Left lung (tissue), 10 donors: ENCODE data around the gene GCSAML. TPM values are rescaled to one million over a fixed set of nuclear protein-coding genes. Genes with fewer than 3 reads are reported as not detected.

Experiments
- ATAC-seq: fragments of 200-7000 bp; cut with Tn5 transposase; one replicate; pipeline ENCODE4 v1.9.1; 2020; ENCODE audit warnings: moderate library complexity
- DNase-seq, 4 donors: peaks; one replicate each; pipeline ENCODE4 v3.0.0-alpha.2; 2013 to 2020
- H3K27ac ChIP-seq, 2 donors: fragments of 200-600 bp; sonication (generic) in 1 of 2; one replicate each; pipeline versions ENCODE4 v1.5.0 to v1.8.0; 2020 to 2021
- H3K27me3 ChIP-seq, 2 donors: fragments of 200-600 bp; sonication (generic) in 1 of 2; one replicate each; pipeline versions ENCODE4 v1.5.0 to v1.8.0; 2020 to 2021
- H3K36me3 ChIP-seq, 2 donors: fragments of 200-600 bp; sonication (generic) in 1 of 2; one replicate each; pipeline versions ENCODE4 v1.5.0 to v1.8.0; 2020 to 2021
- H3K4me1 ChIP-seq, 2 donors: fragments of 200-600 bp; one replicate each; pipeline ENCODE4 v1.8.0; 2021
- H3K4me3 ChIP-seq, 2 donors: fragments of 200-600 bp; sonication (generic) in 1 of 2; one replicate each; pipeline versions ENCODE4 v1.5.0 to v1.8.0; 2020 to 2021; ENCODE audit warnings: mild to moderate bottlenecking in 1 of 2
- H3K9me3 ChIP-seq, 2 donors: fragments of 200-600 bp; sonication (generic) in 1 of 2; one replicate each; pipeline versions ENCODE4 v1.5.0 to v1.8.0; 2020 to 2021
- intact Hi-C, 2 donors: fragments of 100-400 bp; cut with DNase I; formaldehyde crosslinking; loops; one replicate each; pipeline versions ENCODE4 v1.11.2 to v1.14.2; 2022
- polyA plus RNA-seq, 6 donors: library from polyadenylated mRNA; unstranded; fragments of 120-200 nt; gene quantifications; one replicate each; pipeline ENCODE4 v1.2.1, GENCODE V29; 2013; ENCODE audit not compliant: insufficient read length in 6 of 6
- total RNA-seq, 2 donors: library from RNA; stranded (reverse); fragmentation: NEBNext Ultra II Directional; extraction: Animal tissue kit (Norgen Biotek cat#: 25700); gene quantifications; one replicate each; pipeline ENCODE4 v1.2.1, GENCODE V29; 2021
- TF ChIP-seq, protein P1 (sequence below), 2 donors: fragments of 200-600 bp; sonication (generic) in 1 of 2; IDR thresholded peaks; one replicate each; pipeline versions ENCODE4 v1.5.0 to v1.8.0; 2021; ENCODE audit warnings: antibody characterized with exemption in 2 of 2
- donor health status: DM: no; HTN: yes; CAD: no.
- donor health status: DM: no; HTN: no; CAD: no.

GCSAML gene
- total and polyA plus RNA-seq, 8 donors: 0.17 to 0.84 (median 0.36) TPM

DNA sequence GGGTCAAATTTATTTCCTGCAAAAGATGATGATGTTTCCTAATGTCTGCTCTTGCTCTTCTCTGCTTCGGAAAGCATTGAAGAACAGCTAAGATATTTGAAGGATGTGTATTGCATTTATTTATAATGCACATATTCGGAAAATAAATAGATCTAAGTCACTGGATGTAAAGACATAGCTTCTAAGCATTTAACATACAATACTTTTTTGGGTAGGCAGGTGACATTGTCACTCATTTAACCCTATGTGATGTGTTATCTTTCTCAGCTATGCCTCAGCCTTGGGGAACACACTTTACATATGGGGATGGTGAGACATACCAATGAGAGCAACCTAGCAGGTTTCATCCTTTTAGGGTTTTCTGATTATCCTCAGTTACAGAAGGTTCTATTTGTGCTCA is 39.1 kb downstream of the GCSAML start, which contains the start of gene OR2G2:
Gene OR2G2, plus strand, starts transcription at position 301 of the 400 bp plus-strand sequence. Its CDS starts 0 bp downstream, at position 301.
- no peaks in the 10 kb centered on the region for H3K36me3 ChIP-seq
- TF ChIP-seq, protein P1, sequence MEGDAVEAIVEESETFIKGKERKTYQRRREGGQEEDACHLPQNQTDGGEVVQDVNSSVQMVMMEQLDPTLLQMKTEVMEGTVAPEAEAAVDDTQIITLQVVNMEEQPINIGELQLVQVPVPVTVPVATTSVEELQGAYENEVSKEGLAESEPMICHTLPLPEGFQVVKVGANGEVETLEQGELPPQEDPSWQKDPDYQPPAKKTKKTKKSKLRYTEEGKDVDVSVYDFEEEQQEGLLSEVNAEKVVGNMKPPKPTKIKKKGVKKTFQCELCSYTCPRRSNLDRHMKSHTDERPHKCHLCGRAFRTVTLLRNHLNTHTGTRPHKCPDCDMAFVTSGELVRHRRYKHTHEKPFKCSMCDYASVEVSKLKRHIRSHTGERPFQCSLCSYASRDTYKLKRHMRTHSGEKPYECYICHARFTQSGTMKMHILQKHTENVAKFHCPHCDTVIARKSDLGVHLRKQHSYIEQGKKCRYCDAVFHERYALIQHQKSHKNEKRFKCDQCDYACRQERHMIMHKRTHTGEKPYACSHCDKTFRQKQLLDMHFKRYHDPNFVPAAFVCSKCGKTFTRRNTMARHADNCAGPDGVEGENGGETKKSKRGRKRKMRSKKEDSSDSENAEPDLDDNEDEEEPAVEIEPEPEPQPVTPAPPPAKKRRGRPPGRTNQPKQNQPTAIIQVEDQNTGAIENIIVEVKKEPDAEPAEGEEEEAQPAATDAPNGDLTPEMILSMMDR (IDR thresholded peaks at IDR 0.05): no peak
- H3K9me3 ChIP-seq: peaks cover 0 to 2% of the 10 kb centered on the region in 2 donors
- H3K4me1 ChIP-seq: no peaks in the 10 kb centered on the region
- ATAC-seq (no peak), DNase-seq (no peak)
- no peak within 1 kb of the TSS for H3K27ac ChIP-seq
- H3K27me3 ChIP-seq: no peaks in the 10 kb centered on the region
- intact Hi-C loops: no loop called here
- H3K4me3 ChIP-seq: no peak within 1 kb of the TSS

DNA sequence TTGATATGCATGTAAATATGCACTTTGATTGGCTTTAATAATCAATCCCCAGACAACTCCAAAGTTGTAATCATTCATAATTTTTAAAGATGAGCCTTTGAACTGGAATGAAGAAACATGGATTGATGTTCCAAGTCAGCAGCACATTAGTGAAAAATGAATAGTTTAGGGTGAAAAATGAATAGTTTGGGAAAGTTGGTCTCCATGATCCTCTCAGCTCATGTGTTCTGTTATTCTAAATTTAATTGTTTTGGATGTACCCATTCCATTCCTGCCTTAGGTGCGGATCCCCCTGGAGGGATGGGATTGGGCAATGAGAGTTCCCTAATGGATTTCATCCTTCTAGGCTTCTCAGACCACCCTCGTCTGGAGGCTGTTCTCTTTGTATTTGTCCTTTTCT is 56.4 kb downstream of the GCSAML start, which contains the start of gene OR2G3:
Gene OR2G3, plus strand, starts transcription at position 301 of the 400 bp plus-strand sequence. Its CDS starts 0 bp downstream, at position 301.
- no peaks in the 10 kb centered on the region for H3K27me3 ChIP-seq
- H3K36me3 ChIP-seq: no peaks in the 10 kb centered on the region
- no peak for DNase-seq
- no peaks in the 10 kb centered on the region for H3K9me3 ChIP-seq
- intact Hi-C loops: no loop called here
- no peak within 1 kb of the TSS for H3K4me3 ChIP-seq
- no peak for ATAC-seq
- TF ChIP-seq, protein P1 (IDR thresholded peaks at IDR 0.05): no peak
- H3K4me1 ChIP-seq: no peaks in the 10 kb centered on the region
- no peak within 1 kb of the TSS for H3K27ac ChIP-seq

DNA sequence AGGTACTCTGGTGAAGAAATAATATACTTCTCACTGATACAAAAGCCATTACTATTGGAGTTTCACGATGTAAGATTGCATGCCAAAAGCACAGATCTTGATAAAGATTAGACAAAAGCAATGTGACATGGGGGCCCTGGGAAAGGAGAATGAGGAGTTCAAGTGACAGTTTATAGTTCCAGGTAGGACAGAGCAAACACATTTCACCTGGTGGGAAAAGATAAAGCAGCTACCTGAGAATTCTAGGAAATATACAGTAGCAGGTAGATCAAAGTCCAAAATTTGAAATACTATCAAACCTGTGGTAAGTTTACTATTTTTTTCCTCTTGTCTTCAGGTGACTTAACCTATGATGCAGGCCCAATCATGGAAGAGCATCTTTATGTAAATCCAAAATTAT is 64.5 kb downstream of the GCSAML start:
- Histone ChIP-seq H3K4me1 (no peaks in the 10 kb centered on the region), H3K36me3 (no peaks in the 10 kb centered on the region), H3K27ac (no peak overlapping the region), H3K27me3 (no peaks in the 10 kb centered on the region), H3K4me3 (no peak overlapping the region), H3K9me3 (peaks cover 0 to 2% of the 10 kb centered on the region in 2 donors)
- TF ChIP-seq, protein P1 (IDR thresholded peaks at IDR 0.05): no peak
- intact Hi-C loops: no loop called here
- no peak for ATAC-seq
- DNase-seq: no peak

DNA sequence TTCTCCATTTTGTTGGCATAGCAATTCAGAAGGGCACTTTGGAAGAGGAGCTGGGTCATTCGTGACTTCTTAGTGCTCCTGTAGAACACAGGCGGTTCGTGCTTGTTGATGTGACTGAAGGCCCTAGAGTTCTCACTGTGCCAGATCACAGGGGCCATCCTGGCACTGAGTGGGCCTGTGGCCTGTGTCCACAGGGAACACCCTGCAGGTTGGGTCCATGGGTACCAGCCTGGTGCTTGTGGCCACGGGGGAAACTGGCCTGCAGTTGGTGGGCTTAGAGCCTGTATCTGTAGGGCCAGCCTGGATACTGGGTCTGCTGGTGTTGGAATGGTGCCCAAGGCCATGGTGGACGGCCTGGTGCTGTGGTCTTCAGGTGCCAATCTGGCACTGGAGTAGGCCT is 65.7 kb downstream of the GCSAML start:
- Histone ChIP-seq H3K27me3 (no peaks in the 10 kb centered on the region), H3K27ac (no peak overlapping the region), H3K36me3 (no peaks in the 10 kb centered on the region), H3K4me3 (no peak overlapping the region), H3K4me1 (no peaks in the 10 kb centered on the region), H3K9me3 (peaks cover 0 to 2% of the 10 kb centered on the region in 2 donors)
- intact Hi-C loops: no loop called here
- DNase-seq (no peak), ATAC-seq (no peak)
- TF ChIP-seq, protein P1 (IDR thresholded peaks at IDR 0.05): no peak

Other genes starting within 250 kb of the GCSAML start
- gene ZNF496, start 217.3 kb upstream of the GCSAML start, total RNA-seq: 10 to 100 TPM; 18.2 to 19.2 TPM
- gene ZNF496, start 217.3 kb upstream of the GCSAML start, polyA plus RNA-seq: 10 to 100 TPM; 35.5 to 44.8 (median 38.5) TPM
- gene NLRP3, start 133.0 kb upstream of the GCSAML start, total RNA-seq: 1 to 10 TPM; 2.0 to 6.6 TPM
- 1 to 10 TPM in 4 of 6 donors, under 1 TPM in 2; 0.81 to 1.9 (median 1.2) TPM for gene NLRP3, start 133.0 kb upstream of the GCSAML start, polyA plus RNA-seq
- not detected for gene OR2B11, start 91.0 kb upstream of the GCSAML start, total RNA-seq
- gene OR2B11, start 91.0 kb upstream of the GCSAML start, polyA plus RNA-seq: under 1 TPM; 0.04 to 0.10 (median 0.05) TPM
- not detected for gene OR2C3, start 12.7 kb upstream of the GCSAML start, total RNA-seq
- under 1 TPM; 0.03 to 0.09 (median 0.04) TPM for gene OR2C3, start 12.7 kb upstream of the GCSAML start, polyA plus RNA-seq
- not detected for gene OR2G2, start 39.2 kb downstream of the GCSAML start, total RNA-seq
- gene OR2G2, start 39.2 kb downstream of the GCSAML start, polyA plus RNA-seq: not detected
- not detected for gene OR2G3, start 56.5 kb downstream of the GCSAML start, total RNA-seq
- gene OR2G3, start 56.5 kb downstream of the GCSAML start, polyA plus RNA-seq: not detected
- gene OR13G1, start 130.6 kb downstream of the GCSAML start, total RNA-seq: not detected
- gene OR13G1, start 130.6 kb downstream of the GCSAML start, polyA plus RNA-seq: not detected
- gene OR6F1, start 167.5 kb downstream of the GCSAML start, total RNA-seq: not detected
- gene OR6F1, start 167.5 kb downstream of the GCSAML start, polyA plus RNA-seq: not detected
- not detected for gene OR14K1, start 189.5 kb downstream of the GCSAML start, total RNA-seq
- not detected for gene OR14K1, start 189.5 kb downstream of the GCSAML start, polyA plus RNA-seq
- gene OR14A2, start 199.0 kb downstream of the GCSAML start, total RNA-seq: not detected
- not detected for gene OR14A2, start 199.0 kb downstream of the GCSAML start, polyA plus RNA-seq
- not detected for gene OR1C1, start 211.4 kb downstream of the GCSAML start, total RNA-seq
- under 1 TPM in 2 of 6 donors, not detected in 4; 0.04 to 0.15 TPM for gene OR1C1, start 211.4 kb downstream of the GCSAML start, polyA plus RNA-seq